ENCODE results near the gene ADGRG1. TPM values are rescaled to one million over a fixed set of nuclear protein-coding genes. Genes with fewer than 3 reads are reported as not detected.

Gene ADGRG1
- total RNA-seq, 4 donors from 2014 or later: 6.5 to 87.0 (median 7.8) TPM

GRCh38 chr16:57609541-57610401 lies 18.7 kb upstream of the ADGRG1 start:
- intact Hi-C loops (cut with DNase I; ENCODE audit: low total_unique reads): no loop called here
- H3K4me3 ChIP-seq: no peak overlapping the region
- DNase-seq: no peak

DNA sequence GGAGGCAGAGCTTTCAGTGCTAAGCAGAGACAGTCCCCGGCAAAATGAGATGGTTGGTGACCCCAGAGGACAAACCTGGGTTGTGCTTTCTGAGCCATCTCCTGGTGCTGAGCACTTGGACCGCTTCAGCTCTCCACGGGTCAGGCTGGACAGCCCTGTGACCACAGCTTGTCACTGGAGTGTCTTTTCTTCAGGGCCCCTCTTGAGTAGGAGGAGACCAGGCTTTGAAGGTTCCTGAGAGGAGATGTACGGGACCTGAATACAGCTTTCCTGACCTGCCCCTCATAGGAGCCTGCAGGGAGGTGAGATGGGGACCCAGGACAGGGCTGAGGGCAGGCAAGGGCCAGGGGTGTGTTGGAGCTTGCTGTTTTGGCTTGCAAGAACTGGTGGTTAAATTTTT lies 17.8 kb upstream of the ADGRG1 start:
- intact Hi-C loops (cut with DNase I; ENCODE audit: low total_unique reads): no loop called here
- H3K36me3 ChIP-seq: no peaks in the 10 kb centered on the region
- no peaks in the 10 kb centered on the region for H3K4me1 ChIP-seq
- DNase-seq: no peak
- no peaks in the 10 kb centered on the region for H3K9me3 ChIP-seq
- no peak overlapping the region for H3K4me3 ChIP-seq
- H3K27me3 ChIP-seq: no peaks in the 10 kb centered on the region
- TF ChIP-seq CTCF (IDR thresholded peaks at IDR 0.05) (no peak), POLR2A (IDR thresholded peaks at IDR 0.05) (no peak)
- no peak overlapping the region for H3K27ac ChIP-seq

More at GRCh38 chr16:57609541-57610401, 18.7 kb upstream of the ADGRG1 start:
- H3K27ac ChIP-seq: no peak overlapping the region
- H3K9me3 ChIP-seq: no peaks in the 10 kb centered on the region
- H3K27me3 ChIP-seq: no peaks in the 10 kb centered on the region
- TF ChIP-seq POLR2A (IDR thresholded peaks at IDR 0.05) (no peak), CTCF (IDR thresholded peaks at IDR 0.05) (peak in 1 of 4 experiments; percentile 15)
- H3K36me3 ChIP-seq: no peaks in the 10 kb centered on the region
- no peaks in the 10 kb centered on the region for H3K4me1 ChIP-seq

DNA sequence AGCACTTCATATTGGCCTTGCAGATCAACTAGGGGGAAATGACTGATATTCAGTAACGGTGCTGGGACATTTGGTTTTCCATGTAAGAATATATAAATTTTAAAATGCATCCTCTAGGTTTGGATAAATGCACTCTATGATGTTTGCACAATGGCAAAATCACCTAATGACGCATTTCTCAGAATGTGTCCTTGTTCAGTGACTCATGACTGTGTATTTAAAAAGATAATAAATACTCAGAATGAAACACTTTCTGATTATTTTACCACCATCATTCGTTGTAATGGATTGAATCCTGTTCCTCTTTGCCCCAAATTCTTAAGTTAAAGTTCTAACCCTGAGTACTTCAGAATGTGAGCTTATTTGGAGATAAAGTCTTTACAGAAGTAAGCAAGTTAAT lies 17.2 kb upstream of the ADGRG1 start:
- Histone ChIP-seq H3K27me3 (no peaks in the 10 kb centered on the region), H3K27ac (no peak overlapping the region), H3K4me1 (no peaks in the 10 kb centered on the region), H3K9me3 (no peaks in the 10 kb centered on the region), H3K36me3 (no peaks in the 10 kb centered on the region), H3K4me3 (no peak overlapping the region)
- no peak for DNase-seq
- TF ChIP-seq CTCF (IDR thresholded peaks at IDR 0.05) (no peak), POLR2A (IDR thresholded peaks at IDR 0.05) (no peak)
- intact Hi-C loops (cut with DNase I; ENCODE audit: low total_unique reads): no loop called here

- H3K4me3 ChIP-seq: no peak overlapping the region
- no peak for TF ChIP-seq CTCF (IDR thresholded peaks at IDR 0.05)
- TF ChIP-seq POLR2A (IDR thresholded peaks at IDR 0.05): no peak
- no peak overlapping the region for H3K27ac ChIP-seq
- intact Hi-C loops (cut with DNase I; ENCODE audit: low total_unique reads): no loop called here
- no peaks in the 10 kb centered on the region for H3K27me3 ChIP-seq
- no peak for DNase-seq
- no peaks in the 10 kb centered on the region for H3K36me3 ChIP-seq
- H3K4me1 ChIP-seq: no peaks in the 10 kb centered on the region
- H3K9me3 ChIP-seq: no peaks in the 10 kb centered on the region
Measured at GRCh38 chr16:57611706-57612105, 16.7 kb upstream of the ADGRG1 start.

- intact Hi-C loops (cut with DNase I; ENCODE audit: low total_unique reads): no loop called here
Measured at GRCh38 chr16:57612494-57612893, 15.9 kb upstream of the ADGRG1 start.

More at GRCh38 chr16:57612494-57612893, 15.9 kb upstream of the ADGRG1 start:
- no peak for DNase-seq
- Histone ChIP-seq H3K9me3 (no peaks in the 10 kb centered on the region), H3K36me3 (no peaks in the 10 kb centered on the region), H3K27ac (no peak overlapping the region), H3K4me3 (no peak overlapping the region), H3K4me1 (no peaks in the 10 kb centered on the region), H3K27me3 (no peaks in the 10 kb centered on the region)
- TF ChIP-seq POLR2A (IDR thresholded peaks at IDR 0.05) (no peak), CTCF (IDR thresholded peaks at IDR 0.05) (no peak)

Measured in uterus (tissue), 4 donors.